NCI-H1436 (cell line): ENCODE measurements around the gene ZMPSTE24.

Source experiments
- DNase-seq: peaks from one replicate; lab custom pipeline; 2025; lab: John Stamatoyannopoulos, UW

Gene ZMPSTE24

GRCh38 chr1:40305451-40305850 lies 47.4 kb downstream of the ZMPSTE24 start:
- no peak for DNase-seq

DNA sequence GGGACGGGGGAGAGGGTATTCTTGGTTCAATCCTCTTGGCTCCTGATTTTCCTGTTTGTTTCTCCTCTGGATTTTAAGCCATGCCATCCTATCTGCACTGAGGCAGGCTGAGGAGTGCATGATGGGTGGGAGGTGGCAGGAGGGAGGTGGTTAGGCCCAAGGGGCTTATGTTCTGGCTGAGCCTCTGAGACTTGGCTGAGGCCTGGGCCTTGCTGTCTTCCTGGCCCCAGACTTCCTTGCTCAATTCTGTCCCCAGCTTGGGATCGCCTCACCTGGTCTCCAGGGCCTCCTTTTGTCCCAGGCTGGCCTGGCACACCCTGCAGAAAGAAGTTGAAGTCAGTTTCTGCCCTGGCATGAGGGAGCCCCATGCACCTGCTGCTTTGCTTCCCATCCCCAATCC lies 47.8 kb downstream of the ZMPSTE24 start:
- DNase-seq, result no peak

- no peak for DNase-seq
These were observed 48.3 kb downstream of the ZMPSTE24 start for GRCh38 chr1:40306296-40306695.

GRCh38 chr1:40307186-40307585 lies 49.1 kb downstream of the ZMPSTE24 start:
- DNase-seq, result no peak

DNA sequence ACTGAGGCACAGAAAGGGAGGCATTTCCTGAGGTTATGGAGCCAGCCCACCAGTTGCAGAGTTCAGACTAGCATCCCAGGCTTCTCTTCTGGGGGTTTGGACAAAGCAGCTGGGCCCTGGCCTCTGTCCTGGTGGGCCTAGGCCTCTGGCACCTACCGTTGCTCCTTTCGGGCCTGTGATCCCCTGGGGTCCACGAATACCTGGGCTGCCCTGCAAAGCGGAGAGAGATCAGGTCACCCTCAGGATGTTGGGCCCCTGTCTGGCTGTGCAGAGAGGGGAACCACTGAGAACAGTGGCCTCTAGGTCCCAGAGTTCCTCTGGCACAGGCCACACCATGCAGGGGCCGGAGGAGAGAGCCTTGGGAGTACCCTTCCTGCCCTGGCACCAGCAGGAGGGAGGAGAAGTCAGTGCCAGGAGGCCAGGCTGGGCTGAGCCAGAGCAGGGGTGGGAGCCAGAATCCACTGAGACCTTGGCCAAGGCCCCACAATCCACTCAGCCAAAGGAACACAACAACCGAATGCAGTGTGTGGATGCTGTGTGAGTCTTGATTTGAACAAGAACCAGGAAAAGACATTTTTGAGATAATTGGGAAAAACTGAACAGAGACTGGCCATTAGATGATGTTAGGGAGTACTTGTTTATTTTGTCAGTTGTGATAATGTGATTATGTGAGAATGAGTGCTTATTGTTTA lies 50.1 kb downstream of the ZMPSTE24 start:
- no peak for DNase-seq

DNA sequence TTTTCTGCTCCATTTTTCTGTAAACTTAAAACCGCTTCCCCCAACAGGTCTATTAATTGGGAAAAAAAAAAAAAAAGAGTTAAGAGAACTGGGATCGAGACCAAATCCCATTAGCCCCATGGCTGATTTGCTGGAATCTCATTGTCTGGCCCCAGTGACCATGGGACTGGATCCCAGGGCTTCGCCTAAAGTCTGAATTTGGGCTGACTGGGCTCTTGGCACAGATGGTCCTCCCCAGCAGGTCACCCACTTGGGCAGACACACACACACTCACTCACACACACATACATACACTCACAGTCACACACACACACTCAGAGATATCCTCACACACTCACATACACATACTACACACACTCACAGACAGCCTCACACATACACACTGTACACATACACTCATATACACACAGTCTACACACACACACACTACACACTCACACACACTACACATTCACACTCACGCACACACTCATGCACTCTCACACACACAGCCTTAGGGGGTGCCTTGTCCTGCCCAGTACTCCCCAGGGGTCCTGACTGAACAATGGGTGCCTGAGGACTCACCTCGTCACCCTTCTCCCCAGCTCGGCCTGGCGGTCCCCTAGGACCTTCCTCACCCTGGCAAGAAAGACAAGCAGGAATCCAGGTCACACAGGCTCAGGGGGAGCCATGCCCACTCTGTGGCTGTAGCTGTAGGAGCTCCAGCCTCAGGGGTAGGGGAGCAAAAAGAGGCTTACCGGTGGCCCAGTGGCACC lies 51.5 kb downstream of the ZMPSTE24 start:
- DNase-seq, result no peak

DNA sequence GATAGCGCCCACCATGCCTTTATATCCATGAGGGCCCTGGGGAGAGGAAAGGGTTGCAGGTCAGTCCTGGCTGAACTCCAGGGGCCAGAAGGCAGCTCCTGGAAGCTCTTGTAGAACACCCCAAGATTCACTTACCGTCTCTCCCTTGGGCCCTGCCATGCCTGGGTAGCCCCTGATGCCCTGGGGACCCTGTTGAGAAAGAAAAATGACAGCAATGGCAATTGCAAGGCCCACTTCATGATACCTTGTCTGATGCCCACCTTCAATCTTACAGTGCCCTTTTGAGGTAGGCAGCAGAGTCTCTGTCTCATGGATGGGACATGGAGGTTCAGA lies 52.1 kb downstream of the ZMPSTE24 start:
- no peak for DNase-seq

GRCh38 chr1:40310983-40311642 lies 53.1 kb downstream of the ZMPSTE24 start:
- no peak for DNase-seq

- DNase-seq, result no peak
These were observed 53.7 kb downstream of the ZMPSTE24 start for GRCh38 chr1:40311692-40312091.

GRCh38 chr1:40312238-40313205 lies 54.5 kb downstream of the ZMPSTE24 start:
- no peak for DNase-seq

- DNase-seq, result no peak
These were observed 55.4 kb downstream of the ZMPSTE24 start for GRCh38 chr1:40313329-40313957.

GRCh38 chr1:40313958-40314720 lies 56.1 kb downstream of the ZMPSTE24 start:
- no peak for DNase-seq

GRCh38 chr1:40314721-40315238 lies 56.7 kb downstream of the ZMPSTE24 start:
- DNase-seq, result no peak

DNA sequence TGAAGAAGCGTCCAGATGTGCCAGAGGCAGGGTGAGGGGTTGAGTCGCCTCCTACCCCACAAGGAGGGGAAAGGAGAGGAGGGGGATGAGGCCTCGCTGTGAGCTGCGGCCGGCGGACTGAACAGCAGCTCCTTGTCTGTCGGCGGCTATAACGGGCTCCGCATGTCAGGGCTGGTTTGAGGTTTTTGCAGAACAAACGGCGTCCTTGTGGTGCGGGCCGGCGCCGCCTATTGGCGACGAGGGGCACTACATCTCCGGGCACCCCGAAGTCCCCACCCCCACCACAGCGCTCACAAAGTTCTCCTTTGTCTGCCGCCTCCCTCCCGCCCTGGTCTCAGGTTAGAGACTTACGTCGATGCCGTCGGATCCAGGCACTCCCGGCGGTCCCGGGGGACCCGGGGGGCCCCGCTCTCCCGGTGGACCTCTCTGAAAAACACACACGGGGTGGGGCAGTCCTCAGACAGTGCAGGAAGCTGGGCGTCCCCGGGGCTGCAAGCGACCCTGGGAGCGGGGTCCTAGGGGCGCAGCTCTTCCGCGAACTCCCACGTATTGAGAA lies 57.3 kb downstream of the ZMPSTE24 start:
- DNase-seq, result peak; percentile 90

DNA sequence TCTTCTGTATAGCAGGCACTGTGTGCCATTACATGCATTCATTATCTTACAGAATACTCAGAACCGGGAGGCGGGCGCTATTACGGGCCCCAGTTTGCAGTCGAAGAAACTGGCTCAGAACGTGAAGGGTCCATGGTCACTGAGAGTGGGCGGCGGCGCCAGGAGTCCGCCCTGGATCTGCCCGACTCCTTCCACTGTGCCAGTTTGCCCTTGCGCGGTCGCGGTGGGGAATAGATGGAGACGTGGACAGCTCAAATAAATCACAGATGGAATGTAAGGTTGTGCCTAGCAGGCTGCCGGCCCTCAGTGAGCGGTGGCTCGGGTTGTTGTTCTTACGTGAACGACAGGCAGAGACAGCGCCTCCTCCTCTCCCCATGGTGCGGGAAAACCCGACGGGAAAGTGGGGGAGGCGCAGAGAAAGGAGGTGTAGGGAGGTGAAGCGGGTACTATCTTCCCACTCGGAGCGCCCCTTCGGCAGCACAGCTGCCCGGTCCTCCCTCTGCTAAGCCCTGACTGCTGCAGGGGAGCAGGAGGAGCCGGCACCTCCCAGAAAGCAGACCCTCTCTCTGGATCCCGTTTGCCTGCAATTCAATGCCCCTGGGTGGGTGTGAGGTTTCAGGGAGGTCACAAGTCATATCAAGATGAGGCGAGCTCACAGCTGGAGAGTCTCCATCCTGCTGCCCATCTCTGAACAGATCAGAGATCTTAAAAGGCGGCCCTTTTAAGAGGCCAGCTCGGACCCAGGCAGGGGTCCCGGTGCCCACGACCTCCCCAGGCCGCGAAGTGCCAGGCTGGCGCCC lies 58.0 kb downstream of the ZMPSTE24 start:
- no peak for DNase-seq

DNA sequence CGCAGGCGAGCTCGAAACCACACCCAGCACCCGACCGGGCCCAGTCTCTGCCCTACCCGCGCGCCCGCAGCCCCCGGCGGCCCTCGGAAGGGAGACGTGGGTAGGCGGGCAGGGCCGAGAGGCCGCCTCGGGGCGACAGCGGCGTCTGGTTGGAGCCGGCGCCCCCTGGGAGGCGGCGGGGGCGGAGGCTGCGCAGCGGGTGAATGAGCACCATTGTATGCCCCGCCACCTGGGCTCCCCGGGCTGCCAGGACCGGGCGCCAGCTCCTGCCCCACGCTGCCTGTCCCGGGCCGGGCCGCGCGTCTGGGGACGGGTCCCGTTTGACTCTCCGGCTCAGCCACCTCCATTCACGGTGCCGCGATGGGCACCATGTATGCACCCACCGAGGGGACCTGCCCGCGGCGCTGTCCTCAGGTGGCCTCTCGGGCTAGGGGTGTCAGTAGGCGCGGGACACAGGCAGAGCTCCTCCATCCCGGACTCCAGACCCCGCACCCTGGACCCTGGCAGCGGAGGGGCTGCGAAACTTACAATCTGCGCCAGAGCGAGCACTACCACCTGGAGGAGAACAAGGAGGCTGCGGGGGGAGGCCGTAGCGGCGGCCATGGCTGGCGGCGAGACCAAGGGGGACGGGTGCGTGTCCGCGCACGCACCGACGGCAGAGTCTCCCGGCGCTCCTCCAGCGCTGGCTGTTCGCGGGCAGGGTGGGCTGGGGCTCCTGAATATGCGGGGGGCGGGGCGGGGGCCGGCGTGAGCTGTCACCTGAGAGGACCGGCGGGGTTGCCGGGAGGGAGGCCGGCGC lies 58.8 kb downstream of the ZMPSTE24 start, which contains the start of gene COL9A2:
Gene COL9A2 (minus strand): TSS at position 692 of the 799 bp plus-strand sequence. CDS start 89 bp downstream, at position 603.
- DNase-seq, result peak; percentile 82

- DNase-seq, result no peak
These were observed 59.5 kb downstream of the ZMPSTE24 start for GRCh38 chr1:40317394-40318074.

DNA sequence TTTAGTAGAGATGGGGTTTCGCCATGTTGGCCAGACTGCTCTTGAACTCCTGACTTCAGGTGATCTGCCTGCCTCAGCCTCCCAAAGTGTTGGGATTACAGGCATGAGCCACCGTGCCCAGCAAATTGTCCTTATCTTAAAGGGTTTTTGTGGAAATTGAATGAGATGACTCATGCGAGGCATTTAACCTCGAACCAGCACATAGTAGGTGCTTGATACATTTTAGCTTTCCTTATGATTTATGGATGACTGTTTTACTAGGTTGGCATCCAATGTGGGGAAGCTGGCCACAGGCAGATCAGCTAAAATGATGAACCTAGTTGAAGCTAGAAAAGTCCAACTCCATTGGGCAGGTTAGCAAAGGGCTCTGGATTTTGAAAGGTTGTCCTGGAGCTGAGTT lies 60.4 kb downstream of the ZMPSTE24 start:
- no peak for DNase-seq
